IPS-18c (cell line): ENCODE measurements around the gene OR51A7.
"Not testable (repeated sequence)": the region's sequence is repeated elsewhere in the genome, so short reads cannot be mapped to it uniquely, and the experiment has no call there.

Source experiments
- H3K4me3 ChIP-seq: 2 replicates; pipeline ENCODE4 v1.7.0; 2013; ENCODE audit warnings: low read depth, mild to moderate bottlenecking, low read length, moderate library complexity; ENCODE audit not compliant: insufficient read depth
- H3K9me3 ChIP-seq: one replicate; pipeline ENCODE4 v1.6.1; 2013; ENCODE audit warnings: mild to moderate bottlenecking, low read length, moderate library complexity; ENCODE audit not compliant: control insufficient read depth, insufficient read depth

Gene OR51A7

DNA sequence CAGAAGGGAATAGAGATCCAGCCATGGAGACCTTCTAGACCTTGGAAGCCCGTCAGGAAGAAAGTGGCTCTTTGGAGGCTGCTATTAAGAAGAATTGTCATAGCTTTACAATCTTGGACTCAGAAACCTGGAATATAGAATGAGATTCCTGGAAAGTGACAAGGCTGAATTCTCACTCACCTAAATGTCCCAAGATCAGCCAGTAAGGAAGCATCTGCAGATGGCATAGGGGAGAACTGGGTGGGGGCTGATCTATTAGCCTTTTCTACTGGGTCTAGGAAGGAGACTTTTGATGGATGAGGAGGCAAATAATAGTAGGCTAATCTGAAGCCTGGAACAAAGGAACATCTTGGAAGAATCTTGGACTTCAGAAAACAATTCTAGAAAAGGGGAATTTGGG is 20.7 kb downstream of the OR51A7 start, which contains the start of gene OR51G1:
Gene OR51G1, minus strand, starts transcription at position 101 of the 400 bp plus-strand sequence. Its CDS starts 0 bp downstream, at position 101.
- H3K4me3 ChIP-seq, result no peak within 1 kb of the TSS
- H3K9me3 ChIP-seq, result no peaks in the 10 kb centered on the region

DNA sequence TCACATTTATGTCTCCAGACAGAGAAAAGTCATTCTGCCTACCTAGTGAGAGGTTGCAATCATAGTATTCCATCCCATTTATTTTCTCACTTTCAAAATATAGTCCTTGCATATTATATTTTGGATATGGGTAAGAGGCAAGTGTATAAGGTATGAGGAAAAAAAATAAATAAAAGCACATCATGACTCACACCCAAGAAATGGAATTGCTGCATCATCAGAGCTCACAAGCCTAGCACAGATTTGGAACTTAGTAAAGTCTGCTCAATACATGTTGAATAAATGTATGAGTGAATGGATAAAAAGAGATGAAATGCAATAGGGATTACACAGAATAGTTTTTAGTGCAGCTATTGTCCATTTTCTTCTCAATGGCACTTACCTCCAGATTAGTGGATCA is 23.0 kb downstream of the OR51A7 start:
- Histone ChIP-seq H3K9me3 (no peaks in the 10 kb centered on the region), H3K4me3 (no peak overlapping the region)

- Histone ChIP-seq H3K4me3 (no peak overlapping the region), H3K9me3 (no peaks in the 10 kb centered on the region)
Measured at GRCh38 chr11:4932751-4933150, 29.2 kb downstream of the OR51A7 start.

- Histone ChIP-seq H3K4me3 (no peak overlapping the region), H3K9me3 (no peaks in the 10 kb centered on the region)
Measured at GRCh38 chr11:4936745-4937144, 33.2 kb downstream of the OR51A7 start.

DNA sequence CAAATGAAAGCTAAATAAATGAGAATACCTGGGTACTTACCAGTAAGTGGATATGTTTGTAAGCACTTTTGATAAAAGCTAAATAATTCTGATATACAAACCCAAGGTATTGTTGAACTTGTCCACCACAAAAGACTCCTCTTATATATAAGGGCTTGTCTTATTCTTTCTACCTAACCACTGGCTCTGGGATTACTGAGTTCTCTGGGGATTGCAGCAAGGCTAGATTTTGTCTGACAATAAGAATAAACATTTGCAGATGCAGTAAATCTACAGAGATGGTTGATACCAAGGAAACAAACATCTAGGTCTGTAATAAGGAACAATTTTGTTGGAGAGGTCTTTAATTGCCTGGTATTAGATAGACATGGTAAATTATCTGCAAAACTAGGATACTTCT is 43.9 kb downstream of the OR51A7 start, which contains the start of gene OR51A4:
Gene OR51A4, minus strand, starts transcription at position 101 of the 400 bp plus-strand sequence. CDS start 505 bp downstream, outside the sequence.
- Histone ChIP-seq H3K9me3 (no peaks in the 10 kb centered on the region), H3K4me3 (no peak within 1 kb of the TSS)

- not testable (repeated sequence) for H3K4me3 ChIP-seq, H3K9me3 ChIP-seq
Measured at GRCh38 chr11:4955613-4956012, 52.0 kb downstream of the OR51A7 start, which contains the start of gene OR51A2. Gene OR51A2, minus strand, starts transcription at chr11:4955713. Its CDS starts 0 bp downstream, at chr11:4955713.

DNA sequence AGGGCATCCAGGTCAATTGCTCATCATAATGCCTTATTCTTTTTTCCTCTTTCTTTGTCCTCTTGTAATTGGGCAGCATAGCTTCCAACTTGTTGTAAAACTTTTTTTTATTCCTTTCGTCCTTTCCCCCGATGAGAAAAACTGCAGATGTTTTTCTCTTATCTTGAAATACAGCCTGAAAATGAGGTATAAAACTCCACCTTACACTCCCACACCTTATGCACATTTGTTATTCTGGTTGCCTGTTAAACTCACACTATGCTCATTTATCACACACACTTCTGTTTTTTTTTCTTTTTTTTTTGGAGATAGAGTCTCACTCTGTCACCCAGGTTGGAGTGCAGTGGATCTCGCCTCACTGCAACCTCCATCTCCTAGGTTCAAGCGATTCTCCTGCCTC is 53.8 kb downstream of the OR51A7 start:
- Histone ChIP-seq H3K4me3 (no peak overlapping the region), H3K9me3 (no peaks in the 10 kb centered on the region)
